GM19238 (cell line): Measurements from ENCODE around the gene ECSCR.
"Not testable (repeated sequence)": the region's sequence is repeated elsewhere in the genome, so short reads cannot be mapped to it uniquely, and the experiment has no call there.

Experiments
- DNase-seq: peaks from one replicate; pipeline ENCODE4 v3.0.0; 2011; ENCODE audit warnings: low spot score; ENCODE audit not compliant: insufficient read length

ECSCR gene, protein sequence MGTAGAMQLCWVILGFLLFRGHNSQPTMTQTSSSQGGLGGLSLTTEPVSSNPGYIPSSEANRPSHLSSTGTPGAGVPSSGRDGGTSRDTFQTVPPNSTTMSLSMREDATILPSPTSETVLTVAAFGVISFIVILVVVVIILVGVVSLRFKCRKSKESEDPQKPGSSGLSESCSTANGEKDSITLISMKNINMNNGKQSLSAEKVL

DNA sequence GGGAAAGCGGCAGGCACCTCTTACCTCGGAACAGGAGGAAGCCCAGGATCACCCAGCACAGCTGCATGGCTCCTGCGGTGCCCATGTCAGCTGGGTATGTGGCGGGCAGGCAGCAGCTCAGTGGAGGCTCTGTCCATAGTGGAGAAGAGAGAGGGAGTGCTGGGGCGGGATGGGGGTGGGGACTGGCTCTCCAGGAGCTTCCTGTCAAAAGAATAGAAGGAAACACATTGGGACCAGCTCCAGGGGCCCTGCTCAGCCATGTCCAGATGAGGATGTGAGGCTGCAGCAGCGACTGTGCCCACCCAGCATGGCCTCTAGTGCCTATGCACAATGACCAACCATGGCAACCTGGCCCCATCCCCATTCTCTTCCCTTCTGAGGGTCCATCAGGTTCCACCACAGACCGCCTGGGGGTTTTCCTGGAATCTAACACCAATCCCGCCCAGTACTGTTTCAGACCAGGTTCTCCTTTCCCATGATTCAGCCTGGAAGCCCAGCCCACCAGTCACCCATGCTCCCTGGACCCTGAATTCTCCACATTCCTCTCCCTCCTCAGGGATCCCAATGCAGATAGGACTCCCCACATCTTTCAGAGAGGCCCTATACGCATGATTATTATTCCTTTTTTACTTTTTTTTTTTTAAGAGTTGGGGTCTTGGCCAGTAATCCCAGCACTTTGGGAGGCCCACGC lies at the start of gene ECSCR:
TSS of gene ECSCR (minus strand) at position 158 of the 691 bp plus-strand sequence. CDS start at position 85, 73 bp downstream.
- no peak for DNase-seq

DNA sequence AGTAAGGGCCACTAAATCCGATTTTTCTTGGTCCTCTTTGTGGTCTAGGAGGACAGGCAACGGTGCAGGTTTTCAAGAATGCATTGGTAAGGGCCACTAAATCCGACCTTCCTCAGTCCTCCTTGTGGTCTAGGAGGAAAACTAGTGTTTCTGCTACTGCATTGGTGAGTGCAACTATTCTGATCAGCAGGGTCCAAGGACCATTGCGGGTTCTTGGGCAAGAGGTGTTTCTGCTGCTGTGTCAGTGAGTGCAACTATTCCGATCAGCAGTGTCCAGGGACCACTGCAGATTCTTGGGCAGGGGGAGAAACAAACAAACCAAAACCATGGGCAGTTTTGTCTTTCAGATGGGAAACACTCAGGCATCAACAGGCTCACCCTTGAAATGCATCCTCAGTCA lies 42.2 kb upstream of the ECSCR start:
- DNase-seq: not testable (repeated sequence)

DNA sequence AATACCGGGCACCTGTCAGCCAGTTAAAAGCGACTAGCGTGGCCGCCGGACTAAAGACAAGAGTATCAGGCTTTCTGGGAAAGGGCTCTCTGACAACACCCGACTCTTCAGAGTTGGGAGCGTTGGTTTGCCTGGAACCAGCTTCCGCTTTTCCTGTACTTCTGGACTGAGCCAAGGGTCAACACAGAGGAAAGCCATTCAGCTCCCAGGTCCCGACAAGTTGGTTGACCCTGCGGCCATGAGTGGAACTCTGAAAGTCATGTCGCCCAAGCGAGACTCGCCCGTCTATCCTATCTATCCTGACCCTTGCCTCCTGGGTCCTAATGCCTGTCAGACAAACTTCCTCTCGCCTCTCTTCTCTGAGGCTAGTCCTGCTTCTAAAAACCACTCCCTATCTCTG lies 41.3 kb upstream of the ECSCR start:
- DNase-seq: not testable (repeated sequence)

DNA sequence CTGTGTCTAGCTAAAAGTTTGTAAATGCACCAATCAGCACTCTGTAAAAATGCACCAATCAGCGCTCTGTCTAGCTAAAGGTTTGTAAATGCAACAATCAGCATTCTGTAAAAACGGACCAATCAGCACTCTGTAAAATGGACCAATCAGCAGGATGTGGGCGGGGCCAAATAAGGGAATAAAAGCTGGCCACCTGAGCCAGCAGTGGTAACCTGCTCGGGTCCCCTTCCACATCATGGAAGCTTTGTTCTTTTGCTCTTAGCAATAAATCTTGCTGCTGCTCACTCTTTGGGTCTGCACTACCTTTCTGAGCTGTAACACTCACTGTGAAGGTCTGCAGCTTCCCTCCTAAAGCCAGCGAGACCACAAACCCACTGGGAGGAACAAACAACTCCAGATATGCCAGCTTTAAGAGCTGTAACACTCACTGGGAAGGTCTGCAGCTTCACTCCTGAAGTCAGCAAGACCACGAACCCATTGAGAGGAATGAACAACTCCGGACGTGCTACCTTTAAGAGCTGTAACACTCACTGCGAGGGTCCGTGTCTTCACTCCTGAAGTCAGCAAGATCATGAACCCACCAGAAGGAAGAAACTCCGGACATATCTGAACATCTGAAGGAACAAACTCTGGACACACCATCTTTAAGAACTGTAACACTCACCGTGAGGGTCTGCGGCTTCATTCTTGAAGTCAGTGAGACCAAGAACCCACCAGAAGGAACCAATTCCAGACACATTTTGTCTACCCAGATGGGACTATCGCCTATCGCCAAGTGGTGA lies 40.7 kb upstream of the ECSCR start:
- not testable (repeated sequence) for DNase-seq

DNA sequence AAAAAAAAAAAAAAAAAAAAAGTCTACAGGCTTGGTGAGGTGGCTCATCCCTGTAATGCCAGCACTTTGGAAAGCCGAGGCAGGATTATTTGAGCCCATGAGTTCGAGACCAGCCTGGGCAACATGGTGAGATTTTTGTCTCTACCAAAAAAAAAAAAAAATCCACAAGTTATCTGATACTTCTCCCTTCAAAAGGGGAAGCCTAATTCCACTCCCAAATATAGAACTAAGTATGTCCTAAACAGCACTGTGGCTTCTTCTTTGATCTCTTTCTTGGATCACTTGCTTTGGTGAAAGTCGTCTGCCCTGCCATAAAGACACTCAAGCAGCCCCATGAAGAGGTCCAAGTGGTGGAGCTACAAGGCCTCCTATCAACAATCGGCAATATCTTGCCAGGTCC lies 38.8 kb upstream of the ECSCR start:
- no peak for DNase-seq

DNA sequence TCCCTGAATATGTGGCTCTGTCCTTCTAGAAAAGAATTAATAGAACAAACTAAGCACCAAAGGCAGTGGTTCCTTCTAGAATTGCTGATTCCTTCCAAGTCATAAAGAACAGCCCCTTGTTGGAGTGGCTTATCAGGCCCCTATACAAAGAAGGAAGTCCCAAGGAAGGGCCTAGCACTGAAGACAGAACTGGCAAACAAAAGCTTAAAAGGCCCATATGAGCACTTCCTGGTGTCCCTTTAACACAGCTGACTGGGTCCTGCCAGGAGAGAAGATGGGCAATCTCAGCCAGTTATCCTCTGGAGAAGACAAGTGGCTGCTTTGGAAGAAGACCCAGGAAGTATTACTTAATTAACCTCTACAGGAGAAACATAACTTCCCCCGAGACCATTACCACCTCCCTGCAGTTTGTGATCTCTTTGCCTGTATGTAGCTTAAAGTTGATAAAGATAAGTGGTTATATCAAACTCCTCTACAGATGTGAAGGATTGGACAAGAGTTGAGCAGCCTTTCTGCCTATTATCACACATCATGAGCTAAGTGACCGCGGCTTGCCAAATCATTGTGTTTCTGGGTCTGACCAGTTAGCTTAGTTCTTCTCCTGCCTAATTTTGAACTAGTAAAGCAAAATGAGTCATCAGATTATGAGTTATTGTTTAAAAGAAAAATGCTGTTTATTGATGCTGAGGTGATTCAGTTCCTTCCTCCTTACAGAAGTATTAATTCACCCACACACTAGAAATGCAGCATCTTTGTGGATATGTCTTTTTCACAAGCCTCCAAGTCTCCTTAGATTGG lies 33.3 kb upstream of the ECSCR start:
- DNase-seq: no peak

DNA sequence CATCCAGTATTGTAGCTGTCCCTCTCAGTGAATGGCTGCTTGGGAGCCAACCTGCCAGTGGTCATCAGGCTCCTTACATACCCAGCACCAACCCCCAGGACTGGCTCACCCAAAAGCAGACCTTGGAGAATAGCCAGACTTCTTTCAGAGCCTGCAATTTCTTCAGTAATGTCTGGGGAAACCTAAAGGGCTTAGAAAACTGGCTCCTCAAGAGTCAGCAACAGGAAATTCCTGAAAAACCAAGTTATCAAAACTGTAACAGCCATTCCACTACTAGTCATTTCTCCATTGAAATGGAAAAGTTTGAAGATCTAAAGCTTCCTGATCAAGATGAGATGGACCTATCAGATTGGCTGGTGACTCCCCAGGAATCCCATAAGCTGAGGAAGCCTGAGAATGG lies 32.3 kb upstream of the ECSCR start:
- no peak for DNase-seq

DNA sequence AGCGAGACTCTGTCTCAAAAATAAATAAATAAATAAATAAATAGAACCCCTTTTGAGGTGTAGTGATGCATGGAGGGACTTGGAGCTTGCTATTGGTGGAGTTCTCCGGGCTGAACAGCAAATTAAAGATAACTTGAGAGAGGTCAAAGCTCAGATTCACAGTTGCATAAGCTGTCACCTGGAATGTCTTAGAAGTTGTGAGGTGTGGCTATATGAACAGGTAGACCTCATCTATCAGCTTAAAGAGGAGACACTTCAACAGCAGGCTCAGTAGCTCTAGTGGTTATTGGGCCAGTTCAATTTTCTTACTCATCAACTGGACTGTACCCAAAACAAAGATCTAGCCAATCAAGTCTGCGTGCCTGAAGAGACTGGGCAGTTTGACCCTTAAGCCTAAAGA lies 31.7 kb upstream of the ECSCR start:
- DNase-seq: no peak

DNA sequence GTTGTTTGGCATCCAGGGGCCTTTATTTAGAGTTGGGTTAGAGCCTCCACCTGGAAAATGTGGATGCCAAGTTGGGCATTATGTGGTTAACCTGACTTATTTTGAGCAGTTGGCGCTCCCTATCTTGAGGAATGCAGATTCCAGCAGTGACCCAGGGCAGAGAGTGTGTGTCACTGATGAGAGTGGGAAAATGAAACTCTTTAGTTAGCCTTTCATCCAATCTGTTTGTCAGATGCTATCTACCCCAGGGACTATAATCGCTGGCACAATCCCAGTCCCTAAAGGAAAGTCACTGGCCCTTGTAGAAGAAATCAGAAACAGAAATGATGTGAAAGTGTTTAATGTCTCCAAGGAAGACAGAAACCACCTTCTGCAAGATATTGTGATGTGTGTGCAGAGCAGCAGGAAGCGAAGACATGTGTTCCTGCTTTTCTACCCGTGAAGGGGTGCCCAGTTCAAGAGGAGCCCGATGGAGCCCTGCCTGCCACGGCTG lies 30.2 kb upstream of the ECSCR start:
- DNase-seq: no peak

DNA sequence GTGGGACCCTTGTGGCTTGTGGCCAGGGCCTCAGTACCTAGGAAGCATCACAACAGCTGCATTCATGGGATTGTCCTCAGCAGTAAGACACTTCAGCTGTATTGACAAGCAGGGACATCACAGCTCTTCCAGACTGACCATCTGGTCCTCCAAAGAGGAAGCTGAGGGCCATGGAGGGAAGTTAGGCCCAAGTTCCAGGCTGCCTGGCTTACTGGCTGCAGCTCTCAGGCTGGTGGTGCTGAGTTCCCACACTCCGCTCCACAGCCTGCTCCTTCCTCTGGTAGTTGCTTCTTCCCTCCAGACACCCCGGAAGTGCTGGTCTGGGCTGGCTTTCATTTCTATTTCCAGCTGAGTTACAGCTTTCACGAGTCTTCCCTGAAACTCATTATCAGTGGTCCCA lies 25.7 kb upstream of the ECSCR start:
- no peak for DNase-seq

DNA sequence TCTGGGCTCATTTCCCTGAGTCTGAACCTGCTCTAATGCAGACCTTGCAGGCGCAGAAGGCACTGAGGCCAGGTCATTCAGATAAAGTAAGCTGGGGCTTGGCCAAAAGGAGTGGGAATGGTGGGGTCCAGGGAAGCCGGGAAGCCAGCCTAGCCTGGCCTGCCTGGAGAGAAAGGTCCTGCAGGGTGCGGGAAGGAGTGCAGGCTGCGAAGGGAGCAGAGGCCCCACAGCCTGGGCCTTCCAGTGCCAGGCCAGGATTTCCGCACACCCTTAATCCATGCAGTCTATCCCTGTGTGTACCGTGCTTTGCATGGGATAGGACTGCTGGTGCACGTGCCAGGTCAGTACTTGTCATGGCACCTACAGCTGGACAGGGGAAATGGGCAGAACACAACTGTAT lies 23.7 kb upstream of the ECSCR start:
- no peak for DNase-seq

DNA sequence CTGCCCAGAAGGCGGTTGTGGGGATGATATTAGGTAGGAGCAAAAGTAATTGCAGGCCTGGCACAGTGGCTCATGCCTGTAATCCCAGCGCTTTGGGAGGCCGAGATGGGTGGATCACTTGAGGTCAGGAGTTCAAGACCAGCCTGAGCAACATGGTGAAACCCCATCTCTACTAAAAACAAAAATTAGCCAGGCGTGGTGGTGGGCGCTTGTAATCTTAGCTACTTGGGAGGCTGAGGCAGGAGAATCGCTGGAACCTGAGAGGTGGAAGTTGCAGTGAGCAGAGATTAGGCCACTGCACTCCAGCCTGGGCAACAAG lies 20.3 kb upstream of the ECSCR start:
- DNase-seq: not testable (repeated sequence)

DNA sequence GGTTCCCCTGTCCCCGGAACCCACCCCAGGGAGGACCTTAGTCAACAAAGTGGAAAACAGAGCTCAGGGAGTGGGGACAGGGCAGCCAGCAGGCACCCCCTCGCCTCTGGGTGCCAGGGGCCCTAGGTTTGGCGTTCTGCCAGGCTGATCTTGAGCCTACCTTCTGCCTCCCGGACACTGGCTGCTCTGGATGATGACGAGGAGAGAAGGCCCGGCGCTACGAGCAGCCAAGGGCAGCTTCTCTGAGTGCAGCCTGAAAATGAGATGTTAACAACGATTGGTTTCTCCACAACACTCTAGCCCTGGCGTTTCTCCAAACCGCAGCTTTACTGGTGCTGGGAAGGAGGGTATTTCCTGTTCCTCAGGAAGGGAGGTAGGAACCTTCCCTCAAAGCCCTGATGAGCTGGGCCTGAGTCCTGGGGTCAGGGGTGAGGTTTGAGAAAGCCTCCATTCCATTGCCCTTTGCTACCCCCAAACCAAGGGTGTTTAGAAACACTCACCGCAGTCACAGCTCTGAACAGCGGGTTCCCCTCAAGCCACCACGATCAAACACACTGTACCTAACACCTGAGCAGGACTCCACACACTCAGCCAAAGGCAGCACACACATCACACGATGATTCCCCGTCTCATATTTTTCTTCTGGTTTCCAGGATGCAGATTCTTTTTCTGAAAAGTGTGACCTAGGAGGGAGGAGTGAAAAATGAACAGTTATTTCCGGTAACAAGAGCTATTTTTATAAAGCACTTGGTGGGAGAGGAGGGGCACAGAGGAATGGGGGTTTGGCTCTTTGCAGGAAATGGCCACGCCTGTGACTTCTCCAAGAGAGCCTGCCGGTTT lies 19.7 kb upstream of the ECSCR start, which contains the start of gene STING1:
TSS of gene STING1 (minus strand) at position 709 of the 840 bp plus-strand sequence. CDS start 1,054 bp downstream, outside the sequence.
- peak; percentile 40 for DNase-seq

DNA sequence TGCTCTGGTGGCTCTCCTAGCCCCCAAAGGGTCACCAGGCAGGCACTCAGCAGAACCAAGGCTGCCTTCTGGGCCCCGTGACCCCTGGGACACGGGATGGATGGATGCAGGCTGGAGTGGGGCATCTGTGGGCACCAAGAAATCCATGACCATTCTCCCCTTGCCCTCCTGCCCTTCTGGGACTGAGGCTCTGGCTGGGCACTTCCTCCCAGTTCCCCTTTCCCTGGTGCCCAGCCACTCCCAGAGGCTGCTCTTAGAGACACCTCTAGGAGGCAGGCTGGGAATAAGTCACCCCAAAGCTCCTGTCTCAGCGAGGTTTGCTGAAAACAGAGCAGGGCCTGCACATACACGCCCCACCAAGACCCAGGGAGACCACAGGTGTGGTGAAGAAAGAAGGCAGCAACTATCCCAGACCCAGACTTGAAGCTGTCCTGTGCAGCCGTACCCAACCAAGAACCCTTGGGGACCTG lies 19.1 kb upstream of the ECSCR start:
- DNase-seq: no peak

DNA sequence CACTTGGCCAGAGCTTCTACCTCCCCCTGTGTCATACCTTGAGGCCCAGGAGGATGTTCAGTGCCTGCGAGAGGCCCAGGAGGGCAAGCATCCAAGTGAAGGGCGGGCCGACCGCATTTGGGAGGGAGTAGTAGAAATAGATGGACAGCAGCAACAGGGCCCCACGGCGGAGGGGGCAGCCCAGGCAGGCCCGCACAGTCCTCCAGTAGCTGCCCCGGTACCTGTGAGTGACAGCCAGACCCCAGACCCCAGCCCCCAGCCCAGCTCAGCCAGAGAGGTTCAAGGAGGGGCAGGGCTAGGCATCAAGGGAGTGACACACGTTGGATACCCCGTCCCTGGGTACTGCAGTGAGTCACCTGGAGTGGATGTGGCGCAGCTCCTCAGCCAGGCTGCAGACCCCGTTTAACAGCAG lies 18.6 kb upstream of the ECSCR start:
- DNase-seq: no peak

DNA sequence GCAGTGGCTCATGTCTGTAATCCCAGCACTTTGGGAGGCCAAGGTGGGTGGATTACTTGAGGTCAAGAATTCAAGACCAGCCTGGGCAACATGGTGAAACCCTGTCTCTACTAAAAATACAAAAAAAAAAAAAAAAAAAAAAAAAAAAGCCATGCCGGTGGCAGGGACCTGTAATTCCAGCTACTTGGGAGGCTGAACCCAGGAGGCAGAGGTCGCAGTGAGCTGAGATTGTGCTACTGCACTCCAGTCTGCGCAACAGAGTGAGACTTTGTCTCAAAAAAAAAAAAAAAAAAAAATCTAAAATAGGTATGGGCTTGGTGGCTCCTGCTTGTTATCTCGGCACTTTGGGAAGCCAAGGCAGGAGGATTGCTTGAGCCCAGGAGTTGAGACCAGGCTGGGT lies 17.2 kb upstream of the ECSCR start:
- not testable (repeated sequence) for DNase-seq

DNA sequence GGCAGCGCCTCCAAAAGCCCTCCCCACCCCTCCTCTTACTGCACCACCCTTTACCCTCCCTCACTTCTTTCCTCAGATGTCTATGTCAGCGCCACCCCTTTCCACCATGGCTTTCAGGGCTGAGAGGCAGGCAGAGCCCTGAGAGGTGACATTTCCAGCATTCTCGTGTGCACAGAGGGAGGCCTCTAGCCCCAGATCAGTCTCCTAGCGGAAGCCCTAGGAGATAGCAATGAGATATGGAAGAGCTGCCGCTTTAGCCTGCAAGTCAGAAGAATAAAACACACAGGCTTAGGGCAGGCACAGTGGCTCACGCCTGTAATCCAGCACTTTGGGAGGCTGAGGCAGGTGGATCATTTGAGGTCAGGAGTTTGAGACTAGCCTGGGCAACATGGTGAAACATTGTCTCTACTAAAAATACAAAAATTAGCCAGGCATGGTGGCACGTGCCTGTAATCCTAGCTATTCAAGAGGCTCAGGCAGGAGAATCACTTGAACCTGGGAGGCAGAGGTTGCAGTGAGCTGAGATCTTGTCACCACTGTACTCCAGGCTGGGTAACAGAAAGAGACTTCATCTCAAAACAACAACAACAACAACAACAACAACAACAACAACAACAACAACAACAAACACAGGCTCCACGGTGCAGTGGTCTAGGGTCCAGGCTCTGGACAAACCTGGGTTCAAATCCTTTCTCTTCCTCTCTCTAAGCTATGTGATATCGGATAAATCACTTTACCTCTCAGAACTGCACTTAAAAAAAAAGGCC lies 16.3 kb upstream of the ECSCR start:
- DNase-seq: not testable (repeated sequence)

DNA sequence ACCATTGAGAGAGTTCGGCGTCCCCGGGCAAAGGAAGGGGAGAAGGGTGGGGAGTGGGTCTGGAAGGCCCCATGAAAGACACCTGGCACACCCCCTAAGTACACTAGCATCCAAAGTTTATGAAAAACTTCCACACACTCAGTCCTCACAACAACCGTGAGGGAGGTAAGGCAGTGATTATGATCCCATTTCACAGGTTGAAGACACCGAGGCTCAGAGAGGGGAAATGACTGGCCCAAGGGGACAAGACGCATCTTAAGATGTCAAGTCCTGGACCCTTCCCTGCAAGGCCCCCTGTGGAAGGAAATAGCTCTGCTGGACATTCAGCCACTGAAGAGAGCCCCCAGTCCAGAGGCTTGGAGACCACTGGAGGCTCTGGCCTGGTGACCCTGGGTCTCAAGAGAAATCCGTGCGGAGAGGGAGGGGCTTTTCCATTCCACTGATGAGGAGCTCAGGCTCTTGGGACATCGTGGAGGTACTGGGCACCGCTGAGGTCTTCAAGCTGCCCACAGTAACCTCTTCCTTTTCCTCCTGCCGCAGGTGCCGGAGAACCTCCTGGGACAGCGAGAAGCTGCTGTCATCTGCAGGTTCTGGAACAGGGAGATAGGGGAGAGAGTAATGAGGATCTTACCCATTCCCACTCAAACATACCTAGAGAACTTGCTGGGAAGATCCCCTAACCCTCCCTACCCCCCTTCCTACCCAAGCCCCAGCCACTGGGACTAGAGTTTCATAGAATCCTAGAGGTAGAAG lies 13.5 kb upstream of the ECSCR start:
- DNase-seq: no peak
